Measurements from ENCODE around the gene SAP130.
A peak's percentile ranks its signal among the peaks of the same experiment; 100 is the strongest.

The SAP130 gene

DNA sequence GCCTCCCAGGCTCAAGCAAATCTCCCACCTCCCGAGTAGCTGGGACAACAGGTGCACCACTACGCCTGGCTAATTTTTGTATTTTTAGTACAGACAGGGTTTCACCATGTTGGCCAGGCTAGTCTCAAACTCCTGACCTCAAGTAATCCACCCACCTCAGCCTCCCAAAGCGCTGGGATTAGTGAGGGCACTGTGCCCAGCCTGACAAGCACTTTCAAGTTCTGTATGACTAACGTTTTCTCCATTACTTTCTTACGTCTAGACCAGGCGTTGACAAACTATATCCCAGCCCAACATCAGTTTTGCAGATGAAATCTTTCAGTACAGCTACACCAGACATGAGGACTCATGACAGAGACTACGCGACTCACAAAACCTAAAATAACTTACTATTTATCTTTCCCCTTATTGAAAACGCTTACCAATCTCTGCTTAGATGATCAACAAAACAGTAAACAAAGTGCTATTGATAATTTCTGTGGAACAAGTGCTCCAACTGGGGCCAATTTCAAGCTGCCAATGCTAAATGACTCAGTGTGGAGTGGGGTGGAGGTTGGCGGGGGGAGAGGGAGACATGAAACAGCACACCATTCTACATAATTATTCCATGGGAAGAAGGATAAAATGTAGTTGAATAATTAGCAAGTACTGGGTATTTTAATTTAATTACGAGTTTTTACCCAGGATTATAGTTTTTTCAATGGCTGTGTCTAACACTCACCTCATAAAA is 59.1 kb downstream of the SAP130 start:
- no peak for DNase-seq (ENCODE audit: extremely low read depth, low read depth)
- no peak overlapping the region for H3K4me3 ChIP-seq (replicated peaks; ENCODE audit: low read depth, low read length)
- TF ChIP-seq, protein P1, sequence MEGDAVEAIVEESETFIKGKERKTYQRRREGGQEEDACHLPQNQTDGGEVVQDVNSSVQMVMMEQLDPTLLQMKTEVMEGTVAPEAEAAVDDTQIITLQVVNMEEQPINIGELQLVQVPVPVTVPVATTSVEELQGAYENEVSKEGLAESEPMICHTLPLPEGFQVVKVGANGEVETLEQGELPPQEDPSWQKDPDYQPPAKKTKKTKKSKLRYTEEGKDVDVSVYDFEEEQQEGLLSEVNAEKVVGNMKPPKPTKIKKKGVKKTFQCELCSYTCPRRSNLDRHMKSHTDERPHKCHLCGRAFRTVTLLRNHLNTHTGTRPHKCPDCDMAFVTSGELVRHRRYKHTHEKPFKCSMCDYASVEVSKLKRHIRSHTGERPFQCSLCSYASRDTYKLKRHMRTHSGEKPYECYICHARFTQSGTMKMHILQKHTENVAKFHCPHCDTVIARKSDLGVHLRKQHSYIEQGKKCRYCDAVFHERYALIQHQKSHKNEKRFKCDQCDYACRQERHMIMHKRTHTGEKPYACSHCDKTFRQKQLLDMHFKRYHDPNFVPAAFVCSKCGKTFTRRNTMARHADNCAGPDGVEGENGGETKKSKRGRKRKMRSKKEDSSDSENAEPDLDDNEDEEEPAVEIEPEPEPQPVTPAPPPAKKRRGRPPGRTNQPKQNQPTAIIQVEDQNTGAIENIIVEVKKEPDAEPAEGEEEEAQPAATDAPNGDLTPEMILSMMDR (IDR thresholded peaks at IDR 0.05; ENCODE audit: low read depth, low read length, missing control alignments) = no peak

DNA sequence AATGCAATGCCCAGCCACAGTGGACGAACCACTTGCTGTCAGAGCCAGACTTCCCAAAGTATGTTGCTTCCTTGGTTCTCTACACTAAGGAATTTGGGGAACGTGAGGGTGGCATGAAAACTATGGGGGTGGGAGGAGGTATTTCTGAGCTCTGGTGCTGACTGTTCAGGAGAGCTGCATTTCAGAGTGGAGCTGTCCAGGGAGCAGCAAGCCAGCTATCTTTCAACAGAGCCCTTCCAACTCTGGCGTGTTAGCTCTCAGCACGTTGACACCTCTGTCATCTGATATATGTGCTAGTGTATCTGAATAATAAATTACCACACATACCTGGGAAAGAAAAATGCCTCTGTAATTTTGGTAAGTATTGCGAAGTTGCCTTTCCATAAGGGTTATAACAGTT is 66.1 kb downstream of the SAP130 start:
- TF ChIP-seq, protein P1 (IDR thresholded peaks at IDR 0.05; ENCODE audit: low read depth, low read length, missing control alignments) = no peak
- H3K4me3 ChIP-seq (replicated peaks; ENCODE audit: low read depth, low read length) = no peak overlapping the region
- DNase-seq (ENCODE audit: extremely low read depth, low read depth) = no peak

DNA sequence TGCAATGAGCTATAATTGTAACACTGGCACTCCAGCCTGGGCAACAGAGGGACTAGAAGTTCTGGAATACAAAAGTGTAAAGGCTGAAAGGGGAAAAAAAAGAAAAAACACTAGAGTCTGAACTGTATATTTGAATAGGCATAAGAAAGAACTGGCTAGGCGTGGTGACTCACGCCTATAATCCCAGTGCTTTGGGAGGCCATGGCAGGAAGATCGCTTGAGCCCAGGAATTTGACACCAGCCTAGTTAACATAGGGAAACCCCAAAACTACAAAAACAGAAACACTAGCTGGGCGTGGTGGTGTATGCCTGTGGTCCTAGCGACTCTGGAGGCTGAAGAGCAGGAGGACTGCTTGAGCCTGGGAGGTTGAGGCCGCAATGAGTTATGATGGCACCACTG is 70.6 kb downstream of the SAP130 start:
- no peak overlapping the region for H3K4me3 ChIP-seq (replicated peaks; ENCODE audit: low read depth, low read length)
- no peak for DNase-seq (ENCODE audit: extremely low read depth, low read depth)
- TF ChIP-seq, protein P1 (IDR thresholded peaks at IDR 0.05; ENCODE audit: low read depth, low read length, missing control alignments) = no peak

DNA sequence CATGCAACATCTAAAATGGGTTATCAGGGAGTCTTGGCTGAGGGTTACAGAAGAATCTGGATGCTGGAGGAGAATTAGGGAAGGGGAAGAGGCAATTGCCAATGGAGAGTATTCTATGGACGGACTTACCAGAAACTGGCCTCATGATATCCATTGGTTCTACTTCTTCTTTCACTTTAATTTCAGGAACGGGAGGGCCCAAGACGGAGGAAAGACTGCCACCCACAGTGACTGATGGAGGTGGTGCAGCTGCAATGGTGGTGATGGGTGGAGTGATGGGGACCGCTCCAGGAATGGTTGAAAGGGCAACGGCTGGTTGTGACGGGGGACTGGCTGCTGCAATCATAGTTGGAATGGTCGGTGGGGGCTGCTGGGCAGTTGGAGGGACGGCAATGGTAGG is 73.0 kb downstream of the SAP130 start:
- no peak overlapping the region for H3K4me3 ChIP-seq (replicated peaks; ENCODE audit: low read depth, low read length)
- DNase-seq (ENCODE audit: extremely low read depth, low read depth) = no peak
- TF ChIP-seq, protein P1 (IDR thresholded peaks at IDR 0.05; ENCODE audit: low read depth, low read length, missing control alignments) = no peak

DNA sequence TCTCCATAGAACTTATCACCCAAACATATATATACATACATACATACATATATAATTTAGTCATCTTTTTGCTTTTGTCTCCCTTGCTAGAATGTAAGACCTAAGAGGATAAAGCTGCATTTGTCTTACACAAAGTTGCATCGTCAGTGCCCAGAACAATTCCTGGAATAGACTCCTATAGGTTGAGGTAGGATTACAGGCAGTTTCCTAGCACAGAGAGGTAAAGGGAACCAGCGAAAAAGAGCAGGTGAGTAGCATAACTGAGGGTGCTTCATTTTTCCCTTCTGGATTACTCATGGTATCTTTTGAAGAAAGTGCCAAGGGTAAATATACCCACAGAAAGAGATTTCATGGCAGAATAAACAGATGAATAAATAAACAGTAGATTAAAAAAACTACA is 74.0 kb downstream of the SAP130 start:
- TF ChIP-seq, protein P1 (IDR thresholded peaks at IDR 0.05; ENCODE audit: low read depth, low read length, missing control alignments) = no peak
- no peak for DNase-seq (ENCODE audit: extremely low read depth, low read depth)
- H3K4me3 ChIP-seq (replicated peaks; ENCODE audit: low read depth, low read length) = no peak overlapping the region

DNA sequence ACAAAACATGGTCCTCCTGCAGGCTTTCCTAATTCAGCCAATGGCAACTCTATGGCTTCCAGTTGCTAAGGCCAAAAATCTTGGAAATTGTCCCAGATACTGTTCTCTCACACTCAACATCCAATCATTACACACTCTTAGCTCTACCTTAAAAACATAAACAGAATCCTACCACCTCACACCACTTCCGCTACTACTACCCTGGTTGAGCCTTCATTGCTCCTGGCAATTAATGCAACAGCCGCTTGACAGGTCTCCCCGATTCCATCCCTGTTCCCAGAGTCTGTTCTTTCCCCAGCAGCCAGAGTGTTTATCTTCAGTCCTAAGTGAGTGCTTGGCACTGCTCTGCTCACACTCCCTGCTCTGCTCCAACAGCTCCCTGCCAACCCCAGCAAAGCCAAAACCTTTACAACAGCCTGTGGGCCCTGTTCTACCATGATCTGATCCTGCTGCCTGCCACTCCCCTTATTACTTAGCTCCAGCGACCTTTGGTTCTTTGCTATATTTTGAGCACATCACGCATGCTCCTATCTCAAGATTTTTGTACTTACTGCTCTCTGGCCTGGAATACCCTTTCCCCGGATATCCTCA is 74.6 kb downstream of the SAP130 start:
- DNase-seq (ENCODE audit: extremely low read depth, low read depth) = peak; percentile 21
- no peak overlapping the region for H3K4me3 ChIP-seq (replicated peaks; ENCODE audit: low read depth, low read length)
- TF ChIP-seq, protein P1 (IDR thresholded peaks at IDR 0.05; ENCODE audit: low read depth, low read length, missing control alignments) = no peak

Measured in HFF-Myc (cell line).